Islet precursor cell (in vitro differentiated cells): ENCODE data around the gene CFAP20.
"Not testable (repeated sequence)": the region's sequence is repeated elsewhere in the genome, so short reads cannot be mapped to it uniquely, and the experiment has no call there.

Experiments used
- DNase-seq: peaks from one replicate; pipeline ENCODE4 v3.0.0-alpha.2; 2018

CFAP20 gene

GRCh38 chr16:58094791-58095574 lies 34.2 kb downstream of the CFAP20 start:
- DNase-seq: no peak

- no peak for DNase-seq
Observed at GRCh38 chr16:58094026-58094425, 35.2 kb downstream of the CFAP20 start.

GRCh38 chr16:58090396-58090795 lies 38.8 kb downstream of the CFAP20 start:
- DNase-seq: not testable (repeated sequence)

- DNase-seq: no peak
Observed at GRCh38 chr16:58088091-58088490, 41.1 kb downstream of the CFAP20 start.

DNA sequence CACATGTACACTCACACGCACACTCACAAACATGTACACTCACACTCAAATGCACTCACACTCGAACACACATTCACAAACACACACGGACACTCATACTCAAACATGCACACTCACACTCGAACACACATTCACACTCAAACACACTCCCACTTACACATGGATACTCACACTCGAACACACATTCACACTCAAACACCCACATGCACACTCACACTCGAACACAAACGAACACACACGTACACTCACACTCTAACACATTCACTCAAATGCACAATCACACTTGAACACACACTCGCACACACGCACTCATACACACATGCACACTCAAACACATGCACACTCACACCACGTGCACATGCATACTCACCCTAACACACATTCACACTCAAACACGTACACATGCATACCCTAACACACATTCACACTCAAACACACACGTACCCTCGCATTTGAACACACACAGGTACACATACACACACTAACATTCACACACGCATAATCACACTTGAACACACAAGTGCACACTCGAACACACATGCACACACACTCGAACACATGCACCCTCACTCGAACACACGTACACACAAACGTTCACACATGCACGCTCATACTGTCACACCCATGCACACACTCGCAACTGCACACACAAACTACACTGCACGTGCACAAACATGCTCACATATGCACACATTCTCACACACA lies 41.8 kb downstream of the CFAP20 start:
- DNase-seq: no peak

GRCh38 chr16:58086381-58087208 lies 42.6 kb downstream of the CFAP20 start:
- DNase-seq: no peak

- DNase-seq: no peak
Observed at GRCh38 chr16:58085584-58086251, 43.5 kb downstream of the CFAP20 start.

GRCh38 chr16:58085171-58085570 lies 44.0 kb downstream of the CFAP20 start:
- no peak for DNase-seq

DNA sequence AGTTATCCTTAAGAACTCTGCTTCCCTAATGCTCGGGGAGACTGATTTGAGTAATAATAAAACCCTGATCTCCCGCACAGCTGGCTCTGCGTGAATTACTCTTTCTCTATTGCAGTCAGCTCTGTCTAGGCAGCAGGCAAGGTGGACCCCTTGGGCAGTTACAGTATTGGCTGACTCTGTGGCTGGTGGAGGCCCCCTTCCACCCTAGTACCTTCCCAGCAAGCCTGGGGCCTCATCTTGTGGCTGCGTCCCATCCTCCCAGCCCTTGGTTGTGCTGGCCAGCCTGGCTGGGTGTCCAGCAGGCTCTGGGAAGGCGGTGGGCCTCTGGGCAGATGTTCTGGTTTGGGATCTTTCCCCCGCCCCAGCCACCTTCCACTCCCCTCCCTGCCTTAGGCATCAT lies 44.5 kb downstream of the CFAP20 start:
- DNase-seq: no peak

DNA sequence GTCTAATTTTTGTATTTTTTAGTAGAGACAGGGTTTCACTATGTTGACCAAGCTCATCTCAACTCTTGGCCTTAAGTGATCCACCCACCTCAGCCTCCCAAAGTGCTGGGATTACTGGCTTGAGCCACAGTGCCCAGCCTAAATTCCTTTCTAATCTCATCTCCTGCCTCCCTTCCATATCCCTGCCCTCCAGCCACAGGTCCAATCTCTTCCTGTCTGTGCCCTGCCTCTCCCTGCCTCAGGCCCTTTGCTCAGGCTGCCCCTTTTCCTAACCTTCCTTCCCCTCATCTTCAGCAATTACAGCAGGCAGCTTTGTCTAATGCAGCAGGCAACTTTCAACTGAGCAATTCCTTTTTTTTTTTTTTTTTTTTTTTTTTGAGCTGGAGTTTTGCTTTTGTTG lies 46.8 kb downstream of the CFAP20 start:
- no peak for DNase-seq

- DNase-seq: not testable (repeated sequence)
Observed at GRCh38 chr16:58080657-58081056, 48.5 kb downstream of the CFAP20 start.

DNA sequence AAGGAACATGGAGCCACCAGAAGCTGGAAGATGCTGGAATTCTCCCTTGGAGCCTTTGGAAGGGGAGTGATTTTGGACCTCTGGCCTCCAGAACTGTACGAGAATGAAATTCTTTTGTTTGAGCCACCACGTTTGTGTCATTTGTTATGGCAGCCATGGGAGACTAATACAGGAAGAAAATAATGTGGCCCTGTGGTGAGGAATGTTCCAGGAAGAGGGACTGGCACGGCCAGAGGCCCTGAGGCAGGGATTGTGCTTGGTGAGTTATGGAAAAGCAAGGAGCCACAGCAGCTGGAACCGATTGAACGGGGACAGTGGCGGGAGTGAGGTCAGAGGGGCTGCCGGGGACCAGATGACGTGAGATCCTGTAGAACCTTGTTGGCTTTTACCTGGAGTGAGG lies 51.4 kb downstream of the CFAP20 start:
- no peak for DNase-seq

- DNase-seq: no peak
Observed at GRCh38 chr16:58076514-58076913, 52.7 kb downstream of the CFAP20 start.

GRCh38 chr16:58074657-58075056 lies 54.5 kb downstream of the CFAP20 start:
- no peak for DNase-seq

DNA sequence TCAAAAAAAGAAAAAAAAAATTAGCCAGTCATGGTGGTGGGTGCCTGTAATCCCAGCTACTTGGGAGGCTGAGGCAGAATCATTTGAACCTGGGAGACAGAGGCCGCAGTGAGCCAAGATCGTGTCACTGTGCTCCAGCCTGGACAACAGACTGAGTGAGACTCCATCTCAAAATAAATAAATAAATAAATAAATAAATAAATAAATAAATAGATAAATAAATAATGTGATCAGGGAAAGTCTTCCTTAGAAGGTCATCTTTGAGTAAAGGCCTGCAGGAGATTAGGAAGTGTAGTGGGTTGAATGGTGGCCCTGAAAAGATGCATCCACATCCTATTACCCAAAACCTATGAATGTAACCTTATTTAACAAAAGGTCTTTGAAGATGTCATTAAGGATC lies 56.1 kb downstream of the CFAP20 start:
- DNase-seq: not testable (repeated sequence)

- not testable (repeated sequence) for DNase-seq
Observed at GRCh38 chr16:58072134-58072533, 57.0 kb downstream of the CFAP20 start.

GRCh38 chr16:58070585-58070984 lies 58.6 kb downstream of the CFAP20 start:
- no peak for DNase-seq
